Neural cell (in vitro differentiated cells): ENCODE data around the gene PTH1R.

Experiments
- EP300 ChIP-seq: fragments of 450-650 bp; conservative IDR thresholded peaks from 2 replicates; pipeline ENCODE4 v1.6.1; 2014; ENCODE audit warnings: antibody characterized with exemption, mild to moderate bottlenecking, moderate library complexity; ENCODE audit not compliant: poor library complexity, severe bottlenecking
- EZH2 ChIP-seq: fragments of 200-600, 300-800 bp; shearing (Covaris generic), sonication (generic); IDR thresholded peaks from 2 replicates; pipeline ENCODE4 v1.6.1; 2014; ENCODE audit warnings: antibody characterized with exemption, low read length, borderline replicate concordance, mild to moderate bottlenecking; ENCODE audit not compliant: insufficient read depth, poor library complexity, severe bottlenecking
- POLR2AphosphoS5 ChIP-seq: IDR thresholded peaks from 2 replicates; pipeline ENCODE4 v1.6.1; 2012
- RAD21 ChIP-seq: fragments of 450-650 bp; conservative IDR thresholded peaks from 2 replicates; pipeline ENCODE4 v1.6.1; 2014; ENCODE audit warnings: antibody characterized with exemption, mild to moderate bottlenecking, moderate library complexity
- SMC3 ChIP-seq: fragments of 450-650 bp; conservative IDR thresholded peaks from 2 replicates; pipeline ENCODE4 v1.6.1; 2014; ENCODE audit warnings: antibody characterized with exemption, mild to moderate bottlenecking, moderate library complexity; ENCODE audit not compliant: poor library complexity
- TAF1 ChIP-seq: IDR thresholded peaks from 2 replicates; pipeline ENCODE4 v1.6.1; 2012; ENCODE audit warnings: low read depth
- TF ChIP-seq, protein P1 (sequence below): fragments of 450-650 bp; IDR thresholded peaks from 2 replicates; pipeline ENCODE4 v1.5.1; 2014; ENCODE audit warnings: antibody characterized with exemption, mild to moderate bottlenecking, moderate library complexity; ENCODE audit not compliant: poor library complexity, severe bottlenecking

DNA sequence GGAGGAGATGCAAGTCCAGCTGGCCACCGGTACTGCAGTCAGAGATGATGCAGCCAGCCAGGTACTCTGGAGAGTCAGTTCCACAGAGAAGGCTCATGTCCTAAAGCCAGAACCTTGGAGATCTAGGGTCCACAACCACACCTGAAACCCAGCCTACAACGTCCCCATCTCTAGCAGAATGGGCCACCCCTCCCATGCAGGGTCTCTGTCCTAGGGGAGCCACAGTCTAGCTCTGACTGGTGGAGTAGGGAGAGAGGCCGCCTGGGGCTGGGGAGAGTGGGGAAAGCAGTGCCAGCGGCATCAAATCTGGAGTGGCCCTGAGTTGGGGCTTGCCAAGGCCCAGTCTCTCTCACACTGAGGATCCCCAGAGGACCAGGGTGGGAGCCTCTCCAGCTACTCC lies 43.5 kb downstream of the PTH1R start:
- TF ChIP-seq, protein P1, sequence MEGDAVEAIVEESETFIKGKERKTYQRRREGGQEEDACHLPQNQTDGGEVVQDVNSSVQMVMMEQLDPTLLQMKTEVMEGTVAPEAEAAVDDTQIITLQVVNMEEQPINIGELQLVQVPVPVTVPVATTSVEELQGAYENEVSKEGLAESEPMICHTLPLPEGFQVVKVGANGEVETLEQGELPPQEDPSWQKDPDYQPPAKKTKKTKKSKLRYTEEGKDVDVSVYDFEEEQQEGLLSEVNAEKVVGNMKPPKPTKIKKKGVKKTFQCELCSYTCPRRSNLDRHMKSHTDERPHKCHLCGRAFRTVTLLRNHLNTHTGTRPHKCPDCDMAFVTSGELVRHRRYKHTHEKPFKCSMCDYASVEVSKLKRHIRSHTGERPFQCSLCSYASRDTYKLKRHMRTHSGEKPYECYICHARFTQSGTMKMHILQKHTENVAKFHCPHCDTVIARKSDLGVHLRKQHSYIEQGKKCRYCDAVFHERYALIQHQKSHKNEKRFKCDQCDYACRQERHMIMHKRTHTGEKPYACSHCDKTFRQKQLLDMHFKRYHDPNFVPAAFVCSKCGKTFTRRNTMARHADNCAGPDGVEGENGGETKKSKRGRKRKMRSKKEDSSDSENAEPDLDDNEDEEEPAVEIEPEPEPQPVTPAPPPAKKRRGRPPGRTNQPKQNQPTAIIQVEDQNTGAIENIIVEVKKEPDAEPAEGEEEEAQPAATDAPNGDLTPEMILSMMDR = no peak
- TF ChIP-seq SMC3 (no peak), EZH2 (no peak), POLR2AphosphoS5 (no peak), EP300 (no peak), RAD21 (no peak), TAF1 (no peak)
